B cell (primary cell): ENCODE data around the gene PCGF1. TPM values are rescaled to one million over a fixed set of nuclear protein-coding genes. Genes with fewer than 3 reads are reported as not detected.

Experiments
- ATAC-seq: fragments of 200-7000 bp; cut with Tn5 transposase; one replicate; pipeline ENCODE4 v1.10.0; 2021; ENCODE audit warnings: low read depth, mild to moderate bottlenecking, moderate number of reproducible peaks, moderate library complexity
- CTCF ChIA-PET: fragments of 350-600 bp; sonication (Branson Sonifier 250); formaldehyde crosslinking; loops from one replicate; lab custom pipeline; 2021; ENCODE audit warnings: antibody characterized with exemption, inconsistent platforms; lab: Charles Lee
- POLR2A ChIA-PET: fragments of 350-600 bp; sonication (Branson Sonifier 250); formaldehyde crosslinking; loops from one replicate; lab custom pipeline; 2021; ENCODE audit warnings: antibody characterized with exemption; lab: Charles Lee
- DNase-seq: peaks from one replicate; pipeline ENCODE4 v3.0.0; 2013
- H2AFZ ChIP-seq: 2 replicates; pipeline ENCODE4 v1.6.1; 2012; ENCODE audit warnings: mild to moderate bottlenecking, low read depth, low read length; ENCODE audit not compliant: insufficient read depth, poor library complexity, severe bottlenecking
- H3K27ac ChIP-seq, 2 donors: 1 replicate in 1 of 2; 2 replicates in 1 of 2; pipeline ENCODE4 v1.5.1; 2012 to 2013; ENCODE audit warnings: low read length in 2 of 2, mild to moderate bottlenecking in 2 of 2, moderate library complexity in 1 of 2
- H3K27me3 ChIP-seq, 4 experiments: fragments of 200-600 bp in 1 of 4; sonication (generic) in 1 of 4; replicated peaks in 1 of 4; 1 replicate in 2 of 4; 2 replicates in 2 of 4; pipeline versions ENCODE4 v1.6.1 to v1.7.0; 2013 to 2016; ENCODE audit warnings: low read length in 3 of 4, mild to moderate bottlenecking in 2 of 4, mixed read lengths in 1 of 4, moderate library complexity in 1 of 4; ENCODE audit not compliant: insufficient read depth in 4 of 4, control insufficient read depth in 3 of 4; ENCODE audit errors: control extremely low read depth in 1 of 4
- H3K36me3 ChIP-seq, 2 experiments: replicated peaks in 1 of 2; 1 replicate in 1 of 2; 2 replicates in 1 of 2; pipeline versions ENCODE4 v1.6.1 to v1.7.1; 2013; ENCODE audit warnings: low read length in 1 of 2; ENCODE audit not compliant: insufficient read depth in 2 of 2, control insufficient read depth in 1 of 2; ENCODE audit errors: control extremely low read depth in 1 of 2, extremely low read depth in 1 of 2
- H3K4me1 ChIP-seq, 2 donors: fragments of 200-600 bp in 1 of 2; sonication (generic) in 1 of 2; 1 replicate in 1 of 2; 2 replicates in 1 of 2; pipeline versions ENCODE4 v1.5.1 to v1.6.1; 2013 to 2017; ENCODE audit warnings: low read length in 2 of 2; ENCODE audit not compliant: control insufficient read depth in 2 of 2, insufficient read depth in 2 of 2
- H3K4me2 ChIP-seq: replicated peaks from 2 replicates; pipeline ENCODE3; 2012; ENCODE audit warnings: mild to moderate bottlenecking, low read depth, low read length; ENCODE audit not compliant: poor library complexity, severe bottlenecking
- H3K4me3 ChIP-seq, 5 experiments: fragments of 200-600 bp in 1 of 5; sonication (generic) in 1 of 5; 1 replicate in 3 of 5; 2 replicates in 2 of 5; pipeline versions ENCODE4 v1.5.1 to v1.7.0; 2011 to 2016; ENCODE audit warnings: low read length in 4 of 5, mild to moderate bottlenecking in 4 of 5, low read depth in 2 of 5, control low read depth in 1 of 5, moderate library complexity in 1 of 5; ENCODE audit not compliant: insufficient read depth in 1 of 5; ENCODE audit errors: control extremely low read depth in 1 of 5, extremely low read depth in 1 of 5
- H3K79me2 ChIP-seq: fragments of 200-600 bp; sonication (generic); one replicate; pipeline ENCODE4 v1.6.0; 2016; ENCODE audit warnings: low read length; ENCODE audit not compliant: control insufficient read depth, insufficient read depth
- H3K9ac ChIP-seq: fragments of 200-600 bp; sonication (generic); 2 replicates; pipeline ENCODE4 v1.6.1; 2017; ENCODE audit warnings: mild to moderate bottlenecking, low read length, moderate library complexity
- H3K9me3 ChIP-seq, 3 donors: one replicate each; pipeline versions ENCODE4 v1.6.1 to v1.7.1; 2013; ENCODE audit warnings: low read length in 2 of 3; ENCODE audit not compliant: control insufficient read depth in 2 of 3, insufficient read depth in 1 of 3; ENCODE audit errors: control extremely low read depth in 1 of 3
- H4K20me1 ChIP-seq: 2 replicates; pipeline ENCODE4 v1.6.0; 2012; ENCODE audit warnings: mild to moderate bottlenecking, low read length; ENCODE audit not compliant: insufficient read depth, control insufficient read depth, poor library complexity, severe bottlenecking
- H3K27ac Mint-ChIP-seq: one replicate; pipeline ENCODE4 v1.8.0; 2021; ENCODE audit warnings: mixed read lengths
- H3K27me3 Mint-ChIP-seq: one replicate; pipeline ENCODE4 v1.8.0; 2021; ENCODE audit warnings: mixed read lengths
- H3K4me1 Mint-ChIP-seq: one replicate; pipeline ENCODE4 v1.8.0; 2021; ENCODE audit warnings: mixed read lengths
- H3K4me3 Mint-ChIP-seq: one replicate; pipeline ENCODE4 v1.8.0; 2021; ENCODE audit warnings: mixed read lengths
- H3K9me3 Mint-ChIP-seq: one replicate; pipeline ENCODE4 v1.8.0; 2022; ENCODE audit warnings: mixed read lengths; ENCODE audit not compliant: insufficient read depth
- EZH2 ChIP-seq: IDR thresholded peaks from 2 replicates; pipeline ENCODE4 v1.6.1; 2012; ENCODE audit warnings: borderline replicate concordance, low read depth, mild to moderate bottlenecking, moderate library complexity, low read length; ENCODE audit not compliant: insufficient read depth, poor library complexity, severe bottlenecking
- WGBS: methylation state at CpG from one replicate; pipeline ENCODE4 v1.1.5; 2013; ENCODE audit warnings: missing lambda C conversion rate; ENCODE audit not compliant: insufficient coverage; 5-methylcytosine and 5-hydroxymethylcytosine counted together
- intact Hi-C: fragments of 100-400 bp; cut with micrococcal nuclease; formaldehyde crosslinking; loops from one replicate; pipeline ENCODE4 v1.10.0; 2022
- polyA plus RNA-seq: library from polyadenylated mRNA; depleted of rRNA; stranded (reverse); fragments of >200 nt; gene quantifications from 2 replicates; pipeline ENCODE4 v1.2.3, GENCODE V29; 2012
- total RNA-seq, 2 donors: library from RNA; stranded (reverse); fragments of 120-200 nt in 1 of 2; gene quantifications; 1 replicate in 1 of 2; 2 replicates in 1 of 2; pipeline versions ENCODE4 v1.2.3 to v1.2.4, GENCODE V29; 2013 to 2022
- TF ChIP-seq, protein P1 (sequence below): fragments of 200-600 bp; IDR thresholded peaks from one replicate; pipeline ENCODE4 v1.8.0; 2022; ENCODE audit warnings: antibody characterized with exemption, mild to moderate bottlenecking

PCGF1 gene
- total and polyA plus RNA-seq, 2 donors (not counting 1 experiment from before 2014, with no cell fraction given): 21.9 to 40.1 TPM

GRCh38 chr2:74527741-74528140 is 20.2 kb upstream of the PCGF1 start:
- peaks cover 31% of the 10 kb centered on the region for H3K79me2 ChIP-seq
- Mint-ChIP-seq H3K9me3 (no peaks in the 10 kb centered on the region), H3K27ac (peak overlapping the region; percentile 73), H3K4me1 (peaks cover 43% of the 10 kb centered on the region), H3K4me3 (peak overlapping the region; percentile 97), H3K27me3 (no peaks in the 10 kb centered on the region)
- intact Hi-C loops: loop anchor here (2.0 to 5.0 kb wide), 3 partner anchors 73 to 1295 kb away; partner anchors contain the start of genes CCT7, INO80B, PRADC1 and TPRKB
- H3K36me3 ChIP-seq: peaks cover 0 to 36% of the 10 kb centered on the region in 2 experiments
- POLR2A ChIA-PET: no interaction called here
- H3K4me2 ChIP-seq: peak overlapping the region; percentile 3
- H3K4me1 ChIP-seq: peaks cover 39 to 49% of the 10 kb centered on the region in 2 donors
- no peak overlapping the region for H3K4me3 ChIP-seq
- H2AFZ ChIP-seq: no peak overlapping the region
- ATAC-seq (no peak), DNase-seq (no peak)
- peaks cover 17% of the 10 kb centered on the region for H4K20me1 ChIP-seq
- no peak overlapping the region for H3K9ac ChIP-seq
- H3K27ac ChIP-seq: peak overlapping the region in 1 of 2 donors; percentile 3
- WGBS: 100% methylated on average over 4 of the region's 9 CpGs
- H3K9me3 ChIP-seq: no peaks in the 10 kb centered on the region
- CTCF ChIA-PET: interaction anchor here (6.6 to 9.6 kb wide), 2 partner anchors 46 to 60 kb away, joined by 50 to 71 read pairs; partner anchors contain the start of genes CCDC142 and TTC31
- TF ChIP-seq, protein P1, sequence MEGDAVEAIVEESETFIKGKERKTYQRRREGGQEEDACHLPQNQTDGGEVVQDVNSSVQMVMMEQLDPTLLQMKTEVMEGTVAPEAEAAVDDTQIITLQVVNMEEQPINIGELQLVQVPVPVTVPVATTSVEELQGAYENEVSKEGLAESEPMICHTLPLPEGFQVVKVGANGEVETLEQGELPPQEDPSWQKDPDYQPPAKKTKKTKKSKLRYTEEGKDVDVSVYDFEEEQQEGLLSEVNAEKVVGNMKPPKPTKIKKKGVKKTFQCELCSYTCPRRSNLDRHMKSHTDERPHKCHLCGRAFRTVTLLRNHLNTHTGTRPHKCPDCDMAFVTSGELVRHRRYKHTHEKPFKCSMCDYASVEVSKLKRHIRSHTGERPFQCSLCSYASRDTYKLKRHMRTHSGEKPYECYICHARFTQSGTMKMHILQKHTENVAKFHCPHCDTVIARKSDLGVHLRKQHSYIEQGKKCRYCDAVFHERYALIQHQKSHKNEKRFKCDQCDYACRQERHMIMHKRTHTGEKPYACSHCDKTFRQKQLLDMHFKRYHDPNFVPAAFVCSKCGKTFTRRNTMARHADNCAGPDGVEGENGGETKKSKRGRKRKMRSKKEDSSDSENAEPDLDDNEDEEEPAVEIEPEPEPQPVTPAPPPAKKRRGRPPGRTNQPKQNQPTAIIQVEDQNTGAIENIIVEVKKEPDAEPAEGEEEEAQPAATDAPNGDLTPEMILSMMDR: no peak
- no peak for TF ChIP-seq EZH2
- H3K27me3 ChIP-seq: no peaks in the 10 kb centered on the region

- POLR2A ChIA-PET: interaction anchor here (0.7 to 1.1 kb wide), 3 partner anchors 11 to 45 kb away, joined by 3 to 4 read pairs (median 4); no protein-coding TSS in a partner anchor
- H3K4me1 ChIP-seq: peaks cover 35 to 43% of the 10 kb centered on the region in 2 donors
- peaks cover 0 to 2% (median 0%) of the 10 kb centered on the region in 4 experiments for H3K27me3 ChIP-seq
- ATAC-seq: no peak
- H3K4me2 ChIP-seq: peak overlapping the region; percentile 1
- CTCF ChIA-PET: interaction anchor here (1.0 to 9.6 kb wide), 4 partner anchors 20 to 61 kb away, joined by 6 to 71 read pairs (median 28); partner anchors contain the start of genes CCDC142, PCGF1 and TTC31
- peak overlapping the region in 1 of 2 donors; percentile 54 for H3K27ac ChIP-seq
- H3K36me3 ChIP-seq: peaks cover 0 to 29% of the 10 kb centered on the region in 2 experiments
- peak overlapping the region; percentile 84 for H3K27ac Mint-ChIP-seq
- no peak for DNase-seq
- intact Hi-C loops: loop anchor here (5.0 kb wide), 2 partner anchors 789 to 1294 kb away; partner anchors contain the start of genes CCT7, PRADC1 and TPRKB
- no peak overlapping the region for H3K4me3 ChIP-seq
- no peak overlapping the region for H3K9ac ChIP-seq
- peaks cover 27% of the 10 kb centered on the region for H3K79me2 ChIP-seq
- TF ChIP-seq EZH2: no peak
- TF ChIP-seq, protein P1: no peak
- no peaks in the 10 kb centered on the region for H3K9me3 Mint-ChIP-seq
- WGBS: 96% methylated on average over 7 of the region's 11 CpGs
- peak overlapping the region; percentile 59 for H3K4me3 Mint-ChIP-seq
- H3K9me3 ChIP-seq: no peaks in the 10 kb centered on the region
- peaks cover 17% of the 10 kb centered on the region for H4K20me1 ChIP-seq
- H3K4me1 Mint-ChIP-seq: peaks cover 37% of the 10 kb centered on the region
- H2AFZ ChIP-seq: no peak overlapping the region
- no peaks in the 10 kb centered on the region for H3K27me3 Mint-ChIP-seq
Measured at GRCh38 chr2:74526649-74527230, 19.2 kb upstream of the PCGF1 start.
